ENCODE data around the gene STON1.
A peak's percentile ranks its signal among the peaks of the same experiment; 100 is the strongest.
"Not testable (repeated sequence)": the region's sequence is repeated elsewhere in the genome, so short reads cannot be mapped to it uniquely, and the experiment has no call there.

STON1 gene

GRCh38 chr2:48620604-48621003 is 90.7 kb downstream of the STON1 start (continued):
- no peak for TF ChIP-seq ZNF664 (tag by site-specific recombination; IDR thresholded peaks at IDR 0.05)

- not testable (repeated sequence) for H3K27ac ChIP-seq (ENCODE audit: extremely low read depth, low read depth, low read length); H3K9me3 ChIP-seq (ENCODE audit: control insufficient read depth, insufficient read depth, low read depth, low read length); H3K4me1 ChIP-seq (ENCODE audit: control insufficient read depth, insufficient read depth, low read length); H3K4me3 ChIP-seq (ENCODE audit: low read depth, low read length); H3K36me3 ChIP-seq (ENCODE audit: control insufficient read depth in 2 of 2, insufficient read depth in 1 of 2, low read length in 2 of 2)
- ChIA-PET CTCF (interaction anchor here (0.5 to 0.7 kb wide), 2 partner anchors 84 to 489 kb away, joined by 3 read pairs; no protein-coding TSS in a partner anchor), POLR2A (interaction anchor here (1.1 kb wide), 1 partner anchor 16 kb away, joined by 4 read pairs; no protein-coding TSS in a partner anchor)
- peak; percentile 87 for TF ChIP-seq ZNF362 (tag by site-specific recombination; IDR thresholded peaks at IDR 0.05)
- peak; percentile 52 for TF ChIP-seq ZNF654 (tag by site-specific recombination; IDR thresholded peaks at IDR 0.05; ENCODE audit: low read depth)
- peak; percentile 72; the same call in 1 of the 2 replicates for TF ChIP-seq YY1 (tag by site-specific recombination; IDR thresholded peaks at IDR 0.05)
- 0 out of 2 replicates have a peak, but pooled peaks have one; percentile 37 for TF ChIP-seq ZNF580 (tag by site-specific recombination; IDR thresholded peaks at IDR 0.05)
- TF ChIP-seq YY2 (tag by site-specific recombination; IDR thresholded peaks at IDR 0.05) = 0 out of 2 replicates have a peak, but pooled peaks have one; percentile 33
Observed at GRCh38 chr2:48622691-48623090, 92.7 kb downstream of the STON1 start.

- Histone ChIP-seq H3K27ac (ENCODE audit: extremely low read depth, low read depth, low read length) (no peak overlapping the region), H3K36me3 (ENCODE audit: control insufficient read depth in 2 of 2, insufficient read depth in 1 of 2, low read length in 2 of 2) (no peaks in the 10 kb centered on the region), H3K9me3 (ENCODE audit: control insufficient read depth, insufficient read depth, low read depth, low read length) (no peaks in the 10 kb centered on the region), H3K4me1 (ENCODE audit: control insufficient read depth, insufficient read depth, low read length) (no peaks in the 10 kb centered on the region), H3K4me3 (ENCODE audit: low read depth, low read length) (no peak overlapping the region)
- TF ChIP-seq ZNF610 (tag by site-specific recombination; IDR thresholded peaks at IDR 0.05; ENCODE audit: borderline replicate concordance) = no peak
- no peak for TF ChIP-seq ZNF707 (tag by site-specific recombination; IDR thresholded peaks at IDR 0.05)
- no peak for TF ChIP-seq ZNF830 (tag by site-specific recombination; IDR thresholded peaks at IDR 0.05; ENCODE audit: low read depth)
- TF ChIP-seq IKZF3 (tag by site-specific recombination; IDR thresholded peaks at IDR 0.05) = no peak
- no peak for TF ChIP-seq GLIS1 (tag by site-specific recombination; IDR thresholded peaks at IDR 0.05)
- TF ChIP-seq ZNF561 (tag by site-specific recombination; IDR thresholded peaks at IDR 0.05; ENCODE audit: borderline replicate concordance) = no peak
- no peak for TF ChIP-seq KLF10 (tag by site-specific recombination; IDR thresholded peaks at IDR 0.05)
- no peak for TF ChIP-seq ZNF768 (tag by site-specific recombination; IDR thresholded peaks at IDR 0.05)
- no peak for TF ChIP-seq PRDM1 (tag by site-specific recombination; IDR thresholded peaks at IDR 0.05)
- TF ChIP-seq PATZ1 (tag by site-specific recombination; IDR thresholded peaks at IDR 0.05) = no peak
- no peak for TF ChIP-seq ZNF549 (tag by site-specific recombination; IDR thresholded peaks at IDR 0.05)
- no peak for TF ChIP-seq PRDM10 (tag by site-specific recombination; IDR thresholded peaks at IDR 0.05)
- TF ChIP-seq YY1 (tag by site-specific recombination; IDR thresholded peaks at IDR 0.05) = no peak
- TF ChIP-seq ZNF394 (tag by site-specific recombination; IDR thresholded peaks at IDR 0.05; ENCODE audit: borderline replicate concordance) = no peak
- no peak for TF ChIP-seq PRDM4 (tag by site-specific recombination; IDR thresholded peaks at IDR 0.05)
- CTCF ChIA-PET = interaction anchor here (0.6 kb wide), 1 partner anchor 40 kb away, joined by 3 read pairs; no protein-coding TSS in a partner anchor
- POLR2A ChIA-PET = no interaction called here
Observed at GRCh38 chr2:48624696-48625095, 94.7 kb downstream of the STON1 start.

All from HEK293 (cell line).